Epidermal melanocyte (primary cell): Measurements from ENCODE around the gene SLC24A4.
"Not testable (repeated sequence)": the region's sequence is repeated elsewhere in the genome, so short reads cannot be mapped to it uniquely, and the experiment has no call there.

Source experiments
- DNase-seq: peaks from one replicate; pipeline ENCODE4 v3.0.0; 2011; ENCODE audit warnings: low spot score; ENCODE audit not compliant: insufficient read length

Gene SLC24A4

GRCh38 chr14:92517761-92518160 is 194.8 kb downstream of the SLC24A4 start:
- DNase-seq = no peak

- no peak for DNase-seq
Measured at GRCh38 chr14:92519246-92520101, 196.5 kb downstream of the SLC24A4 start.

- DNase-seq = no peak
Measured at GRCh38 chr14:92520102-92521057, 197.4 kb downstream of the SLC24A4 start.

GRCh38 chr14:92521058-92521415 is 198.1 kb downstream of the SLC24A4 start:
- no peak for DNase-seq

GRCh38 chr14:92523752-92524151 is 200.8 kb downstream of the SLC24A4 start:
- no peak for DNase-seq

- no peak for DNase-seq
Measured at GRCh38 chr14:92524602-92525185, 201.7 kb downstream of the SLC24A4 start.

GRCh38 chr14:92525322-92526095 is 202.5 kb downstream of the SLC24A4 start:
- DNase-seq = no peak

GRCh38 chr14:92527721-92528120 is 204.8 kb downstream of the SLC24A4 start:
- no peak for DNase-seq

GRCh38 chr14:92528486-92529100 is 205.6 kb downstream of the SLC24A4 start:
- no peak for DNase-seq

GRCh38 chr14:92529903-92530302 is 206.9 kb downstream of the SLC24A4 start:
- DNase-seq = no peak

GRCh38 chr14:92531106-92531873 is 208.3 kb downstream of the SLC24A4 start:
- DNase-seq = no peak

- no peak for DNase-seq
Measured at GRCh38 chr14:92532490-92533163, 209.7 kb downstream of the SLC24A4 start.

GRCh38 chr14:92534932-92535643 is 212.1 kb downstream of the SLC24A4 start:
- no peak for DNase-seq

GRCh38 chr14:92536231-92536630 is 213.3 kb downstream of the SLC24A4 start:
- DNase-seq = not testable (repeated sequence)

- DNase-seq = no peak
Measured at GRCh38 chr14:92538412-92538985, 215.5 kb downstream of the SLC24A4 start.

GRCh38 chr14:92539419-92539818 is 216.5 kb downstream of the SLC24A4 start:
- no peak for DNase-seq

GRCh38 chr14:92539875-92540274 is 216.9 kb downstream of the SLC24A4 start:
- no peak for DNase-seq

- DNase-seq = peak; percentile 66
Measured at GRCh38 chr14:92540472-92541048, 217.6 kb downstream of the SLC24A4 start.
